Bronchial epithelial cell (primary cell): ENCODE measurements around the gene GLIS1. TPM values are rescaled to one million over a fixed set of nuclear protein-coding genes. Genes with fewer than 3 reads are reported as not detected.

ENCODE experiments used
- DNase-seq: peaks from one replicate; pipeline ENCODE4 v3.0.0-alpha.2; 2010; ENCODE audit warnings: low read depth
- FAIRE-seq: peaks from 2 replicates; lab custom pipeline; 2011; peaks lifted over from hg19 to GRCh38; lab: Jason Lieb, UNC
- H3K27me3 ChIP-seq: 2 replicates; pipeline ENCODE4 v1.5.1; 2011; ENCODE audit warnings: low read length; ENCODE audit not compliant: control insufficient read depth, insufficient read depth
- H3K36me3 ChIP-seq: 2 replicates; pipeline ENCODE4 v1.5.1; 2011; ENCODE audit warnings: low read length; ENCODE audit not compliant: control insufficient read depth, insufficient read depth
- H3K4me3 ChIP-seq: 2 replicates; pipeline ENCODE4 v1.5.1; 2011; ENCODE audit warnings: mild to moderate bottlenecking, low read depth, low read length, control low read depth
- total RNA-seq: library from RNA; depleted of rRNA; stranded (reverse); fragments of >200 nt; gene quantifications from 2 replicates; pipeline ENCODE4 v1.2.1, GENCODE V29; 2014
- TF ChIP-seq, protein P1 (sequence below): IDR thresholded peaks from 2 replicates; pipeline ENCODE4 v1.5.1; 2011; ENCODE audit warnings: mild to moderate bottlenecking, moderate library complexity, low read length, control low read depth, inconsistent platforms; ENCODE audit not compliant: insufficient read depth, severe bottlenecking

GLIS1 gene
- total RNA-seq, 1 donor from 2014 or later, result under 0.01 TPM

DNA sequence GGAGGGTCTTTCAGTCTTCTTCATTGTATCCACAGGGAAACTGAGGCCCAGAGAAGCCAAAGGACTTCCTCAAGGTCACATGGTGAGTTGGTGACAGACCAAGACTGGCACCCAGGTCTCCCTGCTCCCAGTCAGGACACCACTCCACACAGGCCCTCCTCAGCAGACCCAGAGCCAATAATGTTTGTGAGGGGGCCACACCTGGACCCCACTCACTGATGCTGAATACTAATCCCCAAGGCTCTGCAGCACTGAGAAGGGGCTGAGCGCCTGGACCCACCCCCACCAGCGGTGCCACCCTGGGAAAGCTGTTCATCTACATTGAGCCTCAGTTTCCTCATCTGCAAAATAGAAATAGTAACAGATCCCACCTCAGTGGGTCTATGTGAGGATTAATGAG lies 79.5 kb downstream of the GLIS1 start:
- no peak for FAIRE-seq
- Histone ChIP-seq H3K27me3 (peaks cover 1% of the 10 kb centered on the region), H3K36me3 (no peaks in the 10 kb centered on the region), H3K4me3 (no peak overlapping the region)
- no peak for DNase-seq
- TF ChIP-seq, protein P1, sequence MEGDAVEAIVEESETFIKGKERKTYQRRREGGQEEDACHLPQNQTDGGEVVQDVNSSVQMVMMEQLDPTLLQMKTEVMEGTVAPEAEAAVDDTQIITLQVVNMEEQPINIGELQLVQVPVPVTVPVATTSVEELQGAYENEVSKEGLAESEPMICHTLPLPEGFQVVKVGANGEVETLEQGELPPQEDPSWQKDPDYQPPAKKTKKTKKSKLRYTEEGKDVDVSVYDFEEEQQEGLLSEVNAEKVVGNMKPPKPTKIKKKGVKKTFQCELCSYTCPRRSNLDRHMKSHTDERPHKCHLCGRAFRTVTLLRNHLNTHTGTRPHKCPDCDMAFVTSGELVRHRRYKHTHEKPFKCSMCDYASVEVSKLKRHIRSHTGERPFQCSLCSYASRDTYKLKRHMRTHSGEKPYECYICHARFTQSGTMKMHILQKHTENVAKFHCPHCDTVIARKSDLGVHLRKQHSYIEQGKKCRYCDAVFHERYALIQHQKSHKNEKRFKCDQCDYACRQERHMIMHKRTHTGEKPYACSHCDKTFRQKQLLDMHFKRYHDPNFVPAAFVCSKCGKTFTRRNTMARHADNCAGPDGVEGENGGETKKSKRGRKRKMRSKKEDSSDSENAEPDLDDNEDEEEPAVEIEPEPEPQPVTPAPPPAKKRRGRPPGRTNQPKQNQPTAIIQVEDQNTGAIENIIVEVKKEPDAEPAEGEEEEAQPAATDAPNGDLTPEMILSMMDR, result no peak

DNA sequence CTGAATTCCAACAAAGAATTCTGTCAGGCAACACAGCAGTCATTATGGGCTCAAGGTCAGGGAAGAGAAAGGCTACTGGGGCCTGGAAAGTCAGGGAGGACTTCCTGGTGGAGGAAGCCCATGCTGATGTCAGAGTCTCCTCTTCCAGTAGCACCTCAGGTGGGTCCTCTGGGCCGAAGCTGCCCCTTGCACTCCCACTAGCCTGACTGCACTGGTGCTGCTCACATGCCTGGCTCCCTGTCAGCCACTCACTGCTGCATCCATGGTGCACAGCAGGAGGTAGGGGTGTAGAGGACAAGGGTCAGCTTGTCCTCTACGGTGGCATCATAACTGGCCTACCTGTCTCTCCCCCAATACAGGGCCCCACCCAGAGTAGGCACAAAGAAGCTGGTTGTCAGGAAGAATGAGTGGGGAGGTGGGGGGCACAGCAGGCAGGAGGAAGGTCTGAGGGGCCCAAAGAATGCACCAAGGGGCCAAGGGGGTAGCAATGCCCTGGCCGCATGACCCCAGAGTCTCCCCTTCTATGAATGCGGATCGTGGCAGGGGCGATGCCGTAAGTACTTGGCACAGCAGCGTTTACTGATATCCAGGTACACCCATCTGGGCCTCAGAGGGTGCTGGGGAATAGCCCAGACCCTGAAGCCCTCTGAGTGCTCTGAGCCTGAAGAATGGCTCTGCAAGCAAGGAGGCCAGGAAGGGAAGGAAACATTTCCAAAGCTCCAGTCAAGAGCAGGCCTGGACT lies 80.3 kb downstream of the GLIS1 start:
- TF ChIP-seq, protein P1, result no peak
- peak; percentile 36 for FAIRE-seq

DNA sequence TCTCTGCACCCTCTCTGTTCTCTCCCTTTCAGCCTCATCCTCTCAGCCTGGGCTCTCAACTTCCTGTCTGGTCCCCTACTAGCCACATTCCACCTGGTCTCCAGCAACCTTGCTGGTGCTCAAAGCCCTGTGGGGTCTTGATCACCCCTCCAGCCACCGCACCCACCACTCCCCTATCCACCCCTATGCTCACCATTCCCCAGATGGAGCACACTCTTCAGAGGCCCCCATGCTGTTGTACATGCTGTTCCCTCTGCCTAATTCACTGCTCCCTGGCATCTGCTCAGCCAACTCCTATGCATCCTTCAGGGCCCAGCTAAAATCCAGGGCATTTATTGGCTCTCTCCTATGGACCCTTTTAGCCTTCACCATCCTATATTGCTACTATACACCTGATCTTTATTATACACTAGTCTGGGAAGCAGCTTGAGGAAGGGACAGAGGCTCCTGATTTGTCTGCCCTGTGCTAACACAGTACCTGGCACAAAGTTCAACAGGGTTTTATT lies 81.0 kb downstream of the GLIS1 start:
- Histone ChIP-seq H3K27me3 (peaks cover 1% of the 10 kb centered on the region), H3K4me3 (no peak overlapping the region), H3K36me3 (no peaks in the 10 kb centered on the region)
- FAIRE-seq (no peak), DNase-seq (no peak)
- TF ChIP-seq, protein P1, result no peak

More for the DNA sequence above, 80.3 kb downstream of the GLIS1 start:
- H3K27me3 ChIP-seq, result peaks cover 1% of the 10 kb centered on the region
- H3K4me3 ChIP-seq, result no peak overlapping the region
- H3K36me3 ChIP-seq, result no peaks in the 10 kb centered on the region
- peak; percentile 42 for DNase-seq

DNA sequence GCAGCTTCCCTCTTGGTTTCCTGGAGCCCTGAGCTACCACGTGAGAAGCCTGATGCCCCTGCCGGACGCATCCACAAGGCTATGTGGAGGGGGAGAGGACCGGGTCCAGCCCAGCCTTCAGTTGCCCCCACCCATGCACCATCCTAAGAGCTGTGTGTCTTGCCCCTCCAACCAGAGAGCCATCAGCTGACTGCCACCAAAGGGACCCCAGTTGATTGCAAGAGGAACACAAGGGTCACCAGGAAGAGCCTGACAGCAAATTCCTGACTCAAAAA lies 81.5 kb downstream of the GLIS1 start:
- no peak for DNase-seq
- Histone ChIP-seq H3K27me3 (peaks cover 1% of the 10 kb centered on the region), H3K4me3 (no peak overlapping the region), H3K36me3 (no peaks in the 10 kb centered on the region)
- TF ChIP-seq, protein P1, result no peak
- FAIRE-seq, result no peak

DNA sequence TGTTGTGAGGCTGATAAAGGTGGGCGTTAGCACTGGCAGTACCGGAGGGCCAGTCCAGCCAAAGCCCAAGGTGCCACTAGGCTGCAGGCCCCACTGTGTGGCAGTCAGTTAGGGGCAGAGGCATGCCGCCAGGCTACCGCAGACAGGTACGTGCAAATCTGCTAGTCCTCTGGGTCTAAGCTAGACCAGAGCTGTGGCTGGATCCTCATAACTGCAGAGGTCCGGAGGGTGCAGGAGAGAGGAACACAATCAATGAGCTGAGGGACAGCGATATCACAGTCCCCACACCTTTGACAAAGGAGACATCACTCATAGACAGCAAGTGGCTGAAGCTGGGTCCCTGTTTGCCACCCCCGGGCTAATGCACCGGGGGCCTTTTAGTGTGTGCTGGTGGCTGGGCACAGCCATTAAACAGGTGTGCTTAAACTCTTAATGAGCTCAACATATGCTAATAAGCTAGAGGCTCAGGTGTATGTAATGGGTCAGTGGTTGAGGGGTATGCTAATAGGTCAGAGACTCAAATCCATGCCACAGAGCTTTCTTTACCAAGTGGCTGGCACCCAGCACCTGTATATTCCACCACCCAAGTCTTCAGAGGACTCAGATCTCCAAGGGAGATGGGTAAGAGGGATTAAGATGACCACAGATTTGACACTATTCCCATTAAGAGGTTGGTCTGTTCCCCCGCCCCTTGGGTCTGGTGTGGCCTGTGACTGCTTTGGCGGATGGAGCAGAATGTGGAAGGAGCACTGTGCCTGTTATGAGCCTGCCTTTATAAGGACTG lies 82.0 kb downstream of the GLIS1 start:
- no peak for FAIRE-seq
- DNase-seq, result no peak
- TF ChIP-seq, protein P1, result no peak
- Histone ChIP-seq H3K36me3 (no peaks in the 10 kb centered on the region), H3K4me3 (no peak overlapping the region), H3K27me3 (peaks cover 1% of the 10 kb centered on the region)
